PFSK-1 (cell line): ENCODE data around the gene MAP6.

Source experiments
- FOXP2 ChIP-seq: optimal IDR thresholded peaks from 2 replicates; pipeline ENCODE3; 2011; ENCODE audit warnings: borderline replicate concordance, control low read depth, inconsistent platforms; ENCODE audit not compliant: insufficient read depth; ENCODE audit errors: extremely low read length, extremely low read depth
- POLR2AphosphoS5 ChIP-seq: IDR thresholded peaks from 2 replicates; pipeline ENCODE4 v1.6.1; 2012; ENCODE audit warnings: low read depth, mild to moderate bottlenecking, control low read depth, low read length, moderate library complexity
- REST ChIP-seq, 2 experiments: IDR thresholded peaks; 2 replicates each; pipeline versions ENCODE4 v1.6.1 to v1.8.0; 2011 to 2012; ENCODE audit warnings: low read depth in 2 of 2, low read length in 2 of 2, control low read depth in 1 of 2, inconsistent platforms in 1 of 2, mild to moderate bottlenecking in 1 of 2, moderate library complexity in 1 of 2; ENCODE audit not compliant: insufficient read depth in 1 of 2
- SIN3A ChIP-seq: IDR thresholded peaks from 2 replicates; pipeline ENCODE4 v1.6.1; 2012; ENCODE audit warnings: mild to moderate bottlenecking, low read length, moderate library complexity, borderline replicate concordance; ENCODE audit not compliant: insufficient read depth
- TAF1 ChIP-seq: IDR thresholded peaks from 2 replicates; pipeline ENCODE4 v1.6.1; 2012; ENCODE audit warnings: low read length, control low read depth, borderline replicate concordance; ENCODE audit not compliant: insufficient read depth

Gene MAP6

GRCh38 chr11:75691804-75692203 is 23.0 kb upstream of the MAP6 start:
- TF ChIP-seq TAF1 (no peak), REST (IDR thresholded peaks at IDR 0.05; ENCODE audit: insufficient read depth in 1 of 2, low read depth in 2 of 2, low read length in 2 of 2) (no peak), SIN3A (no peak), FOXP2 (no peak), POLR2AphosphoS5 (no peak)

GRCh38 chr11:75689863-75690609 is 21.2 kb upstream of the MAP6 start:
- no peak for TF ChIP-seq SIN3A
- no peak for TF ChIP-seq FOXP2
- TF ChIP-seq POLR2AphosphoS5, result no peak
- no peak for TF ChIP-seq REST (IDR thresholded peaks at IDR 0.05; ENCODE audit: insufficient read depth in 1 of 2, low read depth in 2 of 2, low read length in 2 of 2)
- no peak for TF ChIP-seq TAF1

- TF ChIP-seq TAF1, result no peak
These were observed 10.7 kb upstream of the MAP6 start for GRCh38 chr11:75679566-75679965.

GRCh38 chr11:75678620-75679259 is 9.9 kb upstream of the MAP6 start:
- TF ChIP-seq TAF1, result no peak

- TF ChIP-seq POLR2AphosphoS5 (no peak), REST (IDR thresholded peaks at IDR 0.05; ENCODE audit: insufficient read depth in 1 of 2, low read depth in 2 of 2, low read length in 2 of 2) (no peak), FOXP2 (no peak), TAF1 (no peak), SIN3A (no peak)
These were observed 9.1 kb upstream of the MAP6 start for GRCh38 chr11:75677909-75678308.

- TF ChIP-seq TAF1 (no peak), POLR2AphosphoS5 (no peak)
These were observed 8.4 kb upstream of the MAP6 start for GRCh38 chr11:75677275-75677674.
